ENCODE data around the gene SPART.
"Not testable (repeated sequence)": the region's sequence is repeated elsewhere in the genome, so short reads cannot be mapped to it uniquely, and the experiment has no call there.

Gene SPART

DNA sequence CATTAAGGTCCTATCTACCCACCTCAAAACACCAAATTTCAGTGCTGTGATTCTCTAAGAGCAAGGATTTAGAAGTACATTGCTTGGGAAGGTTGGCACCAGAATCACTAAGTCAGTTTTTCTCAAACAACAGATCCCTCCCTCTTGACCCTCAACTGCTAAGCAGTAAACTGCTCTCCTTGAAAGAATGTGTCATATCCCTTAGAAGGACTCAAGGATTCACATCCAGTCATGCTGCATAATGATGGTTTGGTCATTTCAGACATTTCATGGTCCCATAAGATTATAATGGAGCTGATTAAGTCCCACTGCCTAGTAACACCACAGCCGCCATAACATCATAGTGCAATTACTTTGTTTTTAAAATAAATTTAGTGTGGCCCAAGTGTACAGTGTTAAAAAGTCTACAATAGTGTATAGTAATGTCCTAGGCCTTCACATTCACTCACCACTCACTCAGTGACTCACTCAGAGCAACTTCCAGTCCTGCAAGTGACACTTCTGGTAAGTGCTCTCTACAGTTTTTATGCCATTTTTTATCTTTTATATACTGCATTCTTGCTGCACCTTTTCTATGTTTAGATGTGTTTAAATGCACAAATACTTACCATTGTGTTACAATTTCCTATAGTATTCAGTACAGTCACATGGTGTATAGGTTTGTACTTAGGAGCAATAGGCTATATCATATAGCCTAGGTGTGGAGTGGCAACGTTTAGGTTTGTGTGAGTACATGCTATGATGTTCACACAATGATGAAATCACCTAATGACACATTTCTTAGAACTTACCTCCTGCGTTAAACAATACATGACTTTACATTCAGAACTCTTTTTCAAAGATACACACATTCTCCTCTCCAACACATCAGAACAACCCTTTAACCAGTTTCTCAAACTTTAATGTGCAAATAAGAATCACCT, 32.9 kb downstream of the SPART start:
- DNase-seq (ENCODE audit: low spot score), result no peak

DNA sequence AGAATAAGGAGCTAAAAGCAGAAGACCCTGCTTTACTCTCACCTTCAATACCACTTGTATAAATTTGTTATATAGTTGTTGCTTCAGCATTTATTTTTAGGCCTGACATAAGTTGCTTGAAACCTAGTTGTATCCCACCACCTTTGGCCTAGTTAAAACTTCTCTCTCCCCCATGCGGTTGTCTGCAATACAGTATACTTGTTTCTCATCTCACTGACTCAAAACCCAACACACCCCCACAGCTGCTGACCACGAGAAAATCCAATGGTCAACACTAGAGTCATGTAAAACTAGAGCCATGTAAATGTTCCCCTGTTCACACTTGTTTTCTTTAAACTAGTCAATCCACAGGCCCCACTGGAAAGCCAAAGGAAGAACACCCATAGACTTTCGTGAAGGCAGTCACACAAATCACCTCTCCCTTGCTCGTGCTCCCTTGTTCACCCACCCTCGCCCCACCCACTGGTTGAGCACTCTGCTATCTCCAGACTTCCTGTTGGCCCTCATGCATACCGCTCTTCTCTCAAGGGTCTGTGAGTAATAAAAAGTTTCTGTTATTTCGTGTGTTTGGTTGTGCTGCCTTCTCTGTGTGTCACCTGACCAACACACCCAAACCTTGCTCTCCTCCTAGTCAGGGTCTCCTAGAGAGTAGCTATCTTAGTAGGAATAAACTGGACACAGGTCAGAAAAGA, 35.6 kb downstream of the SPART start:
- no peak for DNase-seq (ENCODE audit: low spot score)

DNA sequence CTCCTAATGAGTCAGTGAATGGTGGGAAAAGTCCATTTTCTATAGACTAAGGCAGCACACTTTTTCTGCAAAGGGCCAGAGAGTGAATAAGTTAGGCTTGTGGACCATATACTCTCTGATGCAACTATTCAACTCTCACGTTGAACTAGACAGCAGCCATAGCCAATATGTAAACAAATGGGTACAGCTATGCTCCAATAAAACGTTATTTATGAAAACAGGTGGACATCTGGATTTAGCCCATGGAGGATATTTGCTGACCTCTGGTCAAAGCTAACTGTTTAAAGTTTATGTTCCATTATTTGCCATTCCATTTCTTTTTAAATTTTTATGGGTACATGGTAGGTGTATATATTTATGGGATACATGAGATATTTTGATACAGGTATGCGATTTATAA, 43.9 kb downstream of the SPART start:
- no peak for DNase-seq (ENCODE audit: low spot score)

DNA sequence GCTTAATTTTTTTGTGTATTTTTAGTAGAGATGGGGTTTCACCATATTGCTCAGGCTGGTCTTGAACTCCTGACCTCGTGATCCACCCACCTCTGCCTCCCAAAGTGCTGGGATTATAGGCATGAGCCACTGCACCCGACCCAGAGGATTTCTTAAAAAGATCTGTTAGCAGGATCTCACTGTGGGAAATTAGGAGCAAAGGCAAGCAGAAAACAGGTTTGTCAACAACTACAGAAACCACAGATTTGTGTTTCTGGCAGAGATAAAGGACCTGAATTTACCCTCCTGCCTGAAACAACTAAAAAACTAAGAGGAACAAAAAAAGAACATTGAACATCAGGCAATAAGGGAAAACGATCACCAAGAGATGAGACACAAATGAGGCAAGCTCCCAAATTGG, 46.7 kb downstream of the SPART start:
- not testable (repeated sequence) for DNase-seq (ENCODE audit: low spot score)

DNA sequence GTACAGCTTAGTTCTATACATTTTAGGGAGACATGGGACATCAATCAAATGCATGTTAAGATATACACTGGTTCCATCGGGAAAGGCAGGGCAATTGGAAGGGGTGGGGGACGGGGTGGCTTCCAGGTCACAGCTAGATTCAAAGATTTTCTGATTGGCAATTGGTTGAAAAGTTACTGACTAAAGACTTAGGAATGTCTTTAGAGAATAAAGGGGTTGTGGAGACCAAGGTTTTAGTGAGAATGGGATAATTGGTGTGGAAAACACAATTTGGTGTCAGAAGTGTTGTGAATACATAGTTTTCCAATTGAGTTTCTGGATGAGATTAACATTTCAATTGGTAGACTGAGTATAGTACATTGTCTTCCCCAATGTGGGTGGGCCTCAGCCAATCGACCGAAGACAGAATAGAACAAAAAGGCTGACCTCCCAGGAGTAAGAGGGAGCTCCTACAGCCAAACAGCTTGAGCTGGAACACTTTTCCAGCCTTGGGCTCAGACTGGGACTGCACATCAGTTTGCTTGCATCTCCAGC, 47.6 kb downstream of the SPART start:
- DNase-seq (ENCODE audit: low spot score), result peak; percentile 59

DNA sequence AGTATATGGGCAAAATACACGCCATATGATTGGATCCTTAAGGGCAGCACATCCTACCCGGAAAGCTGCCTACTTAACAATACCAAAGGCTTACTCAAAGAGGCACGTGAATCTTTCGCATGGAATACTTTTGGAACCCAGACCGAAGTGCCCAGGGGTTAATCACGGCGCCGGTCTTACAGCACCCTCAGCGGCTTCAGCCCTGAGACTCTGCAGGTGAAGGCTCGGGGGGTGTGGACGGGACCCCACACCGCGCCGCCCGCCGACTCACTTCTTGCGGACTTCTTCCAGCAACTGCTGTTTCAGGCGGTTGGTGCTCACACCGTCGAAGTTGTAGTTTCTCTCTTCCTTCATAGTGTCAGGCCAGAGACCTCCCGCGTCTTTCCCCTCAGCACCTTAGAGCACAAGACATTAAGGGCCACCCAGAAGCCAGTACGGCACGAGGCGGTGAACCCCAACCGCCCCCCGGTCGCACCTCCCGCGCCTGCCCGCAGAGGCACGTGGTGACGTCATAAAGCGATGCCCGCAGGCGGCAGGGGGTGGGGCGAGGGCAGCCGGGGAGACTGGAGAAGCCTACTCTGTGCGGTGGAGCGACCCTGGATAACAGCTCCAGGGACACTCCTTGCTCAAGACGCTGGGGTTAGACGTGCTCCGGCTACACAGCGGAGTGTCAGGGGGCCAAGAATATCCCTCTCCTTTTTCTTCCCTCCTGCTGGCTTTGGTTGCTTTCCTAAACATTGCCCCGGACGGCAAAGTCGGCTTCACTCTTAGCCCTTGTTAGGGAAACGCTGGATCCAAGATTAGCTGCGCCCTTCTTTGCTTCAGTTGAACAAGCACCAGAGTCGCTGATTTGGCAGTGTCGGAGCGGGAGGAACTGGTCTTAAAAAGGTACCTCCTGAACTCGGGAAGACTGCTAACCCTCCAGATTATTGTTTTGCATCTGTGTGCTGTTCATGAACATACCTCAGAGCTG, 48.5 kb downstream of the SPART start, which contains the start of gene CCDC169:
Gene CCDC169 (minus strand): TSS at position 449 of the 973 bp plus-strand sequence. CDS start 95 bp downstream, at position 354.
- DNase-seq (ENCODE audit: low spot score), result peak; percentile 90

DNA sequence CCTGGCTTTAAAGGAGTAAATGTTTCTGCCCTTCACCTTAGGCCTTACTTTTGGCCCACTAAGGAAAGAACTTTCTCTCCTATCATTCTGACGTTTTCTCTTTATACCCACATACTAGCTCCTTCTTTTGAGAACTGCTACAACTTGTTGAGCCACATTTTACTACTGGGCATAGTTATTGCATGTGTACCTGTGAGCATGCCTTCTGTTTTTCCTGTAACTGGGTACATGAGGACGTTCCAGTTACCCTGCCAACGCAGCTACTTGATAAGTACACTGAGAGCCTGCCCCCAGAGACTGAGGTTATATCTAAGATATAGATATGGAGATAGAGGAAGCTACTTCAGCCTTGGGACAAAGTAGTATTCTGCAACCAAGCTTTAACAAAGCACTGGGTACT, 52.1 kb downstream of the SPART start:
- DNase-seq (ENCODE audit: low spot score), result no peak

DNA sequence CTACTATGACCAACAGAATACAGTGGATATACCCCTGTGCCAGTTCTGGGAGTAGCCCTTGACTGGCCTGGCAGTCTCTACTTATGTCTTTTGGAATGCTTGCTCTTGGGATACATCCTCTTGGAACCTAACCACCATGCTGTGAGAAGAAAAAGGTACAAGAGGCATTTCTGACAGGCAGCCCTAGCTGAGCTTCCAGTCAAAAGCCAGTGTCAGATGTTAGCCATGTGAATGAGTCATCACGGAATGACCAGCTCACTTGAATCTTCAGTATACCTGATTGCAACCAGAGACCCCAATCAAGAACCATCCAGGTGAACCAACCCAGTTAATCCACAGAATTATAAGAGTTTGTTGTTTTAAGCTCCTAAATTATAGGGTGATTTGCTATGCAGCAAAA, 52.7 kb downstream of the SPART start:
- no peak for DNase-seq (ENCODE audit: low spot score)

DNA sequence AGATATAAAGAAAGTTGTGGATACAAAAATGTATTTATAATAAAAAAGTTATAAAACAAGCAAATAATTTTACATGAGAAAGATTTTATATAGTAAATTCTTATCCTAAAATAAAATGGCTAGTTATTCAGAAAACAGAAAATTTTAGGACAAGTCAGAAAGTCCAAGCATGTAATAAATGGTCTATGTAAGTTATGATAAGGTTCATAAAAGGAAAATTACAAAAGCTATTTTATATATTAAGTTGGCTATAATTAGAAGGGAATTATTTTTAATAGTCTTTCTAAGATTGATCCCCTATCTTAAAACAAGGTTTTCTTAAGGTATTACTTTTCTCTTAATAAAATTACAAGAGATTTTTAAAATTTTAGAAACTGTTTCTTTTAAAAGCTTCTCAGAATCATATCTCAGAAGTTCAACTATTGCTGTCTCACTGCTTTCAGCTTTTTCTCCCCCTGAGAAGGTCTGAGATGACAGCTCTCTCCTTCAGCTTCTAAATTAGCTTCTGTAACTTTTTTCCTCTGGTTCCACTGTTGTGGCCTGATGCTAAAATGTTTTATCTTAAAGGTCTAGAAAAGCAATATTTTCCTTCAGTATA, 57.3 kb downstream of the SPART start:
- DNase-seq (ENCODE audit: low spot score), result no peak

DNA sequence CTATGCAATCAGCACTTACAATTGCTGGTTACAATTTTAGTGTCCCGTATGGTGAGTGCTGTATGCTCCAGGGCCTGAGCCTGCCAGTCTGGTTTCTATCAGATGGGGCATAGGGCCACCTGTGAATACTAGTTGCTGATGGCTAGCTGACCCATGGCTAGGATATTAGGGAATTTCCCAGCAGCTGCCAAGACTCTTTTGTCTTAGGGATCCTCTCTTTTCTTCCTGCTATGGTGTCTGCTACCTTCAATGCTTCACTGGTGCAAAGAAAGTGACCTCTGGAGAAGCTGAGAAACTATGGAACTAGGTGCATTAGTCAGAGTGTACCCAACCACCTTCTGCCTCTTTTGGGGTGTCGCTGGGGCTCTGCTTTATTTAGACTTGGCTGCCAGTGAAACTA, 60.2 kb downstream of the SPART start:
- DNase-seq (ENCODE audit: low spot score), result no peak

DNA sequence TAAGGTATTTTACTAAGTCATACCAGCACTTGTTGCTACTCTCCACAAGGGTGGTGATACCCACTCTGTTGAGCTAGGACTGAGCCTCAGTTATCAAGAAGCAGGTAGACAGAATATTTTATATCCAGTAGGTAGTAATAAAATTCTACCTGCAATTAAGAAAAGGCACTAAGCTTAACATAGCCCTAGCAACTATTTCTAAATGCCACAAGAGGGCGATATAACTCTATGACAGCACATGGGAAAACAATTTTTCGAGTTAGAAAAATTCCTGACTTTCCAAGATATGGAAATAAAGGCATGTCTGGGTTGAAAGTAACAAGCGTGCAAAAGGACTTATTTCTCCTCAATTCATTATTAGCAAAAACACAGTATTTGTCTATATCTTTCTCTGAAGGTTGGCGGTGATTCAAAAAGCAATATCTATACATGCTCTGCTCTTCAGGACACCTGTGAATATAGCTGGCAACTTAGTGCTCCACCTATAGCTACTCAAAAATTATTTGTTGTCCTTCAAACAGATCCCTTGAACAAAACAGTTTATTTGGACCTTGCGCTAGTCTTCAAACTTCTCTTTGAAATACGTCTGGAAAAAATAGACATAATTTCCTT, 63.3 kb downstream of the SPART start:
- no peak for DNase-seq (ENCODE audit: low spot score)

DNA sequence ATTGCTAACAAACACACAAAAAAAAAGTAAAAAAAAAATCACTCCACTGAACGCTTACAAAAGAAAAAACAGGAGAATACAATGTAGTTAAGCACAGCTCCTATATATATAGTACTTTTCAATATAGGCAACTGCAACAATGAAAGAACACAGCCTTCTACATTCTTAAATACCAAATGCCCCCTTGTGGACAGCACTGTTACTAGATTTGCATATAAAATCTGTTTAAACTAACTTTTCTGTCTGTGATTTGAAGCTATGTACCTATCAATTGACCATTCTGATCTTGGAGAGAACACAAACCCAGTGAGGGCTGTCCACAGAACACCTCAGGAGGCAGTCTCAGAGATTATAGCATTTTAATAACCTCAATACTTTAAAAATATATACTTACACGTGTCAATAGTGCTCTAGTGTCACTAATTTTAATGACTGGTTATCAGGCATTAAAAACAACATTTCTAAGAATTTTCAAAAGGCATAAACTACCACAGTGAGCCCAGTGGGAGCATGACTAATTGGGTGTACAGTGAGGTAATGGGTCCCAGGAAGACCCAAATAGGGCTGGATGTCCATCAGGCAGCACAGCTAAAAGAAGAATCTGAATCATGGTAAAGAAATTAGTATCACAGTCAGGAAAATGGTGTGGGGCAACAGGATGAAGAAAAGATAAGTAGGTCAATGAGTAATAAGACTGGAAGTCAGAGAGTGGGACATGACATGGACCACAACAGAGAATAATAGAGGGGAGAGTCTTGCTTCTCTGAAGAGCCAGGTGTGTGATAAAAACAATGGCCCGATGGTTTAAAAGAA, 70.8 kb downstream of the SPART start:
- no peak for DNase-seq (ENCODE audit: low spot score)

DNA sequence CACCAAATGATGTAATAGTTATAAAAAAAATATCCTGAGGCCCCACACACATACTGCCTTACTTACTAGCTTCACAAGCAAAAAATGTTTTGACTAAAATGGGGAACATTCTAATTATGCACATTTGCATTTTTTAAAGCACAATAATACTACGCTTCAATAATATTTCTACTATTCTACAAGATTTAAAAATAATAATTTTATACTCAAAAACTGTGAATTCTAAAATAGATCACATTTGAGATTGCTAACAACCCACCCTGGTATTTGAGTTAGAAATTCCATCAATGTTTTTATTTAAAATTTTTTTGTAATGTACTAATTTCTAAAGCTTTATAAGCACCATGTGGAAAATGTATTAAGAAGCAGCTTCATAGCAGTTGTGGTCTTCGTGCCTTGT, 72.8 kb downstream of the SPART start:
- DNase-seq (ENCODE audit: low spot score), result no peak

DNA sequence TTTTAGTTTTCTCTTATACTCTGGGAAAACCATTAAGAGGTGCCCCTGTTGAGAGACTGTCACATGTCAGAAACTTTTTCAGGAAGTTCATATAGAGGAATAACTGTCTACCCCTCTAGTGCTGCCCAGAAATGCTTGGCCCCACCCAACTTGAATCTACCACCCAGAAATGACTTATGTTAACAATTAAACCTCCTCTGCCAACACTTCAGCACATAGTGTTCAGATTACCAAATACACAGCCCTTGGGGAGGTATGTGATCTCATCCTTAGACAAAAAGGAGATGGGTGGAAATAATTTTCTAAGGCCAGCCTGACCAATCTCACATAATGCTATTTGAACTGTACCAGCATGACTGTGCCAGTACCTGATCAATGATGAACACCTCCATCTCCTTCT, 84.2 kb downstream of the SPART start:
- DNase-seq (ENCODE audit: low spot score), result no peak

DNA sequence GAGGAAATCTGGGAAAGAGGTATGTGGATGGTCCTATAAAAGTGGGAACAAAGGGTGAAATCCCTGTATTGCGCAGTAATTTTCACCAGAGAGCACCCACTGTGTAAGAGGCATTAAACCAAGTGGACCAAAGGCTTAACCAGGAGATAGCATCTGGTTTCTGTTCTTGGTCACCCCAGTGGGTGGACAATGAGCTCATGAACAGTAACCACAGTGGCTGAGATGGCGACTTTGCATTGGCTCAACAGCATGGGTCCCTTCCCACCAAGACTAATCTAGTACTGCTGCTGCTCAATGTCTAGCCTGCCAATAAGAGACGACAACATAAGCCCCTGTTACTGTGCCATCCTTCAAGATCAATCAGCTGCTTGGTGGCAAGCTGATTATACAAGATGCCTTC, 85.2 kb downstream of the SPART start:
- DNase-seq (ENCODE audit: low spot score), result no peak

DNA sequence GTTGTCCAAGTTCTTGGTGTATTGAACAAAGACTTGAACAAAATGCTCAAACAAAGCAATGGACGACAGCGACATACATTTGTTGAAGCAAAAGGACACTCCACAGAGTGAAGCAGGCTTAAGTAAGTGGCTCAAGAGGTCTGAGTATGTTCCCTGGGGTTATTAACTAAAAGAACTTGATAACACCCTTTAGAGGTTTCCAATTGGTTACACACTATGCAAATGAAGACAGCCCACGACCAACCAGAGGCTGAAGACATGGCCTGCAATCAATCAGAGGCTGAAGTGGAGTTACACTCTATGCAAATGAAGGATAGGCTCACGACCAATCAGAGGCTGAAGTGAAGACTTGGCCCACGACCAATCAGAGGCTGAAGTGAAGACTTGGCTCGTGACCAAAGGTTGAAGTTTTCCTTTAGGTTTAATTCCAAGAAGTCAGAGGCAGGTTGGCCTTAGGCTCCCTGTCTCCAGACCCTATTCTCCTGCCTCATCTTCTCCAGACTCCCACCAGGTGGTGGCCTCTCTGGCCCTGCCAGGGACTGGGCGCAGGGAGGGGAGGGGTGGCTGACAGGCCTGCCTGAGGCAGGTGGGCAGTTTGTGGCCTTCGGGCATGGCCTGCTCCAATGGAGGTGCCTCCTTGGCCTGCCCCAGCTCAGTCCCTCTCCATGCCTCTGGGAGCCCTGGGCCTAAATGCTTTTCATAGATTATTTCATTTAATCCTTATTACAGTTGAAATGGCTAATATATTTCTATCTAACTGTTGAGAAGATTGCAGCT, 86.6 kb downstream of the SPART start:
- no peak for DNase-seq (ENCODE audit: low spot score)

DNA sequence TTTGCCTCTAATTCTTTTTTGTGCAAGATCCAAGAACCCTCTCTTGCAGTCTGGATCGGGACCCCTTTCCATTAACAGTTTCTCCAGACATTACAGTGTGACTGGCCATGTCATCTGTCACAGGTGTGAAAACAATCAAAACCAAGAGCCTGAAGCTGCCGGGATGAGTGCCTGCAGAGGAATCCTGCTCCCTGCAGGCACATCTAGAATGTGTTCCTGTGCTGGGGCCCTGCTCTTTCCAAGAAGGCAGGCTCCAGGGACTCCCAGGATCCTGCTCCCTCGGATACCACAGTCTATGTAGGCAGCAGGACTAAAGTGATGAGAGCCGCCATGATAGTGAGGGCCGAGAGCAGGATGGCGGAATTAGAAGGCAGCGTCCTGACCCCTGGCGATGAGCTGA, 87.4 kb downstream of the SPART start:
- no peak for DNase-seq (ENCODE audit: low spot score)

Measured in ecto neural progenitor cell (in vitro differentiated cells).